HG03280 (cell line): ENCODE measurements around the gene SCYL1.
A peak's percentile ranks its signal among the peaks of the same experiment; 100 is the strongest.

Source experiments
- ATAC-seq: cut with Tn5 transposase; IDR thresholded peaks from one replicate; pipeline ENCODE4 v1.9.1; 2021; ENCODE audit warnings: mild to moderate bottlenecking, moderate library complexity; ENCODE audit not compliant: unreplicated experiment

SCYL1 gene

DNA sequence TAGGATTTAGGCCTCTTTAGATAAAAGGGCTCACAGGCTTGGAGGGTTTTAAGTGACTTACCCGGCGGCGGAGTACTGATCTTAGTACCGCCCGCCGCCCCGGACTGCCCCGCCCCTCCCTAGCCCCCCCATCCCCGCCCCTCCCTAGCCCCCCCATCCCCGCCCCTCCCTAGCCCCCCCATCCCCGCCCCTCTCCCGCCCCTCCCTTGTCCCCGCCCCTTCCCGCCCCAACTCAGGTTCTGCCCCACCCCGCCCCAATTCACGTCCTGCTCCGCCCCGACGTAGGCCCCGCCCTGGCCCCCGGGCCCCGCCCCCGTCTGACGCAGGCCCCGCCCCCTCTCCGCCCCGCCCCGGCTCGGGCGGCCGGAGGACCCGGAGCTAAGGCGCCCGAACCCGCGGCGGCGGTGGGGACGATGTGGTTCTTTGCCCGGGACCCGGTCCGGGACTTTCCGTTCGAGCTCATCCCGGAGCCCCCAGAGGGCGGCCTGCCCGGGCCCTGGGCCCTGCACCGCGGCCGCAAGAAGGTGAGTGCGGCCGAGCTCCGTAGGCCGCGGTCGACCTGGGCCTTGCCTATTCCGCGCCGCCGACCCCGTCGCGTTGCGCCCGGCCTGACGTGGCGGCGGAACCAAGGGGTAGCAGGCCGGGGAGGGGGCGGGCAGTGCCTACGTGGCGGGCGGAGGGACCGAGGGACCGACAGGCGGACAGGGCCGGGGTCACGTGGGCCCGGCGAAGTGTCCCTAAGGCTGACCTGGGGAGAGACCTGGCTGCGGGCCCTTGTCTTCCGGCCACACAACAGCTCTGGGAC, at the start of gene SCYL1:
Gene SCYL1 (plus strand): TSS at position 343 of the 805 bp plus-strand sequence. CDS start 71 bp downstream, at position 414.
- peak; percentile 66 for ATAC-seq

DNA sequence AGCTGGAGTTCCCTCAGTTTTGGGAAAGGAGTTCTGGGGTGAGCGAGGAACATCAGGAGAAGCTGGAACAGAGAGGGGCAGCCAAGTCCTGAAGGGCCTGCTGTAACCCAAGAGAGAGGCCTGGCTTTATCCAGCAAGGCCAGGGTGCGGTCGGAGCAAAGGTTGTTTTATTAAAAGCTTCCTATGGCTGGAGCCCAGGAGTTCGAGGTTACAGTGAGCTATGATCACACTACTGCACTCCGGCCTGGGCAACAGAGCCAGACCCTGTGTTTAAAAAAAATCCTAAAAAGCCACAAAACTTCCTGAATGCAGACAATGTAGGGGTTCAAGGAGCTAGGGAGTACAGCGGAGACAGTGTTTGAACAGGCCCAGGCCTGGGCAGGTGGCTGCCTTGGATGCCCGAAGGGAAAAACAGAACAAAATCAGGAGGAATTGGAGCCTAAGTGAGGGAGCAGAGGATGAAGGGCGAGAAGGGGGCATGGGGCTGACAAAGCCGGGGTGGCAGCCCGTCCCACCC, 48.2 kb upstream of the SCYL1 start:
- no peak for ATAC-seq

DNA sequence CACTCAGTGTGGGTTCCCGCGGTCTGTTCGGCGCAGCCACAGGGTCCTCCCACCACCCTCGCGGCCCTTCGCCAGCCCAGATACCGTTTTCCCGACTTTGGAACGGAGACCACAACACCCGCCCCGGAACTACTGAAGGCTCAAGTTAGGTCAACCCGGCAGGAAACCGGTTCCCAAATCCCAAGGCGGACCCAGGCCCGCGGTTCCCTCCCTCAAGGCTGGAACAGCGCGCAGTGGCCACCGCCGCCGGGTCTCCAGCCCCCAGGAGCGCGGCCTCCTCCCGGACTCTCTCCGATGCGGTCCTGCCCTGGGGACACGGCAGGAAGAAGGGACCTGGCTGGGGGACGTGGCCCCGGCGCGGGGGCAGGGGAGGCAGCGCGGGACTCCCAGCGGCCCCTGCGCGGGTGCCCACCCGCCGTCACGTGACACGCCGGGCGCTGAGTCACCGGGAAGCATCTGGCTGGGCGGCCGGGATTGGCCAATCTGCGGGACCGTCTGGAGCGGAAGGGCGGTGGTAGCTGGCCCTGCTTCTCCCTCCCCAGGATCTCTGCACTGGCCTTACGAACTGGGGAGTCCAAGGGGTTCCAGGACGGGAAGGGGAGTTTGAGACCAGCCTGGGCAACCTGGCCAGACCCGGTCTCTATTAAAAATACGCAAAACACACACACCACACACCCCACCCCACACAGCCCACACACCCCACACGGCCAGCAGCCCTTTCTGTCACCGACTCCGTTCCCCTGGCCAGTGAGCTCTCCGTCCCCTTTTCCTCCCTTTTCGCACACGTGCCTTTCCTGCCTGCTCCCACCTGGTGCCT, 47.5 kb upstream of the SCYL1 start:
- peak; percentile 86 for ATAC-seq

DNA sequence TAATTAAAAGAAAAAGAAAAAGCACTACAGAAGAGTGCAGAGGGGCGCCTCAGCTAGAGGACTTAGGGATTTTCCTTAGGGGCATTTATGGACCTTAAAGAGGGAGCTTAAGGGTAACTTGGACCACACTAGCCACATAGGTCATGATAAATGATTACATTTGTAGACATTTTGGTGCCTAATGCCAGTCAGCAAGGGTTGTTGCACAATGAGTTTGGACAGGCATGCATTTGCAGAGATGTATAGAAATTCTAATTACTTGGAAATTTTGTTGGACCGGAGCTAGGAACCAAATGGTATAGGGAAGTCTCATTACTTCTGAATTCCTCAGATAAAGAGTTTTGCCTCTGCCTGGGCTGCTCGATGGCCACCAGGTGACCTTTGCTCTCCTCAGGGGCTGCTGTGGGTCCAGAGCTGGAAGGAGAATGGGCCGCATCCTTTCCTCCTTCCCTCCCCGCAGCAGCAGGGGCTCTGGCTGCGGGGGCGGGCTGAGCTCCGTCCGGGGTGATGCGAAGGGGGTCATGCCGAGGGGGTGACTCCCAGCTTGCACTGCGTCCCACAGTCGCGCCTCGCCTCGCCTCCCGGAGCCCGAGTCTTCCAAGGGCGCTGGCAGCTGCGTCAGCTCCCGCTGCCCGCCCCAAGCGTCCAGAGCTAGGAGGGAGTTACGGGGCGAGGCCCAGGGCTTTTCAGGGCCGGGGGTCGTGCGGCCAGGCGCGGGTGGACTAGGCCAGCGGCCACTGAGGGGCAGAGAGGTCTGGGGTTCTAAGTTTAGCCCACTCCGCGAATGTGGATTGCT, 46.3 kb upstream of the SCYL1 start:
- no peak for ATAC-seq

DNA sequence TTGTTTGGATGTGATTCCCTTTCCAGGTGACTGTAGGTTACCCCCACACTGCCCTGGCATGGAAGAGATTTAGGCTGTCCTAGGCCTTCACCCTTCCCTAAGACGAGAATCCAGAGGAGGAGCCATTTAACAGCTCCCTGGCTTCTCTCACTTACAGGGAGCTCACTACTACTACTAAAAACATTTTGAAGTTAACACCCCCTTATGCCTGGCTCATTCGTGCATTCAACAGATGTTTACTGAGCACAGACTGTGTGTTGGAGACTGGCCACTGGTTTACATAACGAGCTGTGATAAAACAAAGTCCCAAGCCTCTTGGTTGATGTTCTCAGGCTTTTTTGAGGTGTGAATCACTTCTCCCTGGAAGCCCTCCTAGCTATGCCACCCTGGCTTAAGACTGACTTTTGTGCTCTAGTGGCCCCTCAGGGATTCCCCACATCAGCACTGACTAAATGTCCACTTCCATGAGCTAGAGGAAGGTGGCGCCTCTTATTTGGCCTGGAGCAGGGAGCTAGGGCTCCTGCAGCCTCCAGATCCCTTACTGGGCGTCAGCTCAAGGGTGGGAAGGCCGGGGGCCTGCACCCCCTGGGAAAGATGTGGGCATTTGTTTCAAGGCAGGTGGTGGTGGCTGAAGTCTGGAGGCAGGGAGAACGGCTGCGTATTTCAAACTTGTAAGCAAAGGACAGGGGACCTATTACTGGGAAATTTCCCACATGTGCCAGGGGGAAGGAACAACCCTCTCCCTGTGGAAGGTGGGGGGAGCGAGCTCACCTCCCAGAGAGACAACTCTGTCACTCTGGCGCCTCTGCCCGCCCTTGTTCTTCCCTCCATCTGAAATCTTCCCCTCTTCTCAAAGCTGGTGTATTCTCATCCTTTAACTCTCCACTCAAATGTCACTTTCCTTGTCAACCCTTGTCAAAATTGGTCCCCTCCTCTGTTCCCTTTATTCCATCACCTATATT, 45.4 kb upstream of the SCYL1 start:
- no peak for ATAC-seq

DNA sequence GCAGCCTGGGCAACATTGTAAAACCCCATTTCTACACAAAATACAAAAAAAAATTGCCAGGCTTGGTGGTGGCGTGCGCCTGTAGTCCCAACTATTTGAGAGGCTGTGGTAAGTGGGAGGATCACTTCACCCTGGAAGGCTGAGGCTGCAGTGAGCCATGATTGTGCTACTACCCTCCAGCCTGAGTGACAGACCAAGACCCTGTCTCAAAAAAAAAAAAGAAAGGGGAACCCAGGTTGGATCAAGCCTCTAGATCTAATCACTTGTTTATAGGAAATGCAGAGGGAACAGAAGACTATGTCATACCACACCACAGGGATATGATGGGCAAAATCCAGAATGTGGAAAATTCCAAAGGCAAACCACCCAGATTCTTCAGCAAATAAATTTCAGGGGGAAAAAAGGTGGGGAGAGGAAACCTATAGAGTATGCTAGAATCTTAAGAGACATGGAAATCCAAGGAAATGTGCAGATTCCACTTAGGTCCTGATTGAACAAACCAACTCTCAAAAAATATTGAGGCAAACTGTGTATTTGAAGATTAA, 42.5 kb upstream of the SCYL1 start:
- no peak for ATAC-seq

DNA sequence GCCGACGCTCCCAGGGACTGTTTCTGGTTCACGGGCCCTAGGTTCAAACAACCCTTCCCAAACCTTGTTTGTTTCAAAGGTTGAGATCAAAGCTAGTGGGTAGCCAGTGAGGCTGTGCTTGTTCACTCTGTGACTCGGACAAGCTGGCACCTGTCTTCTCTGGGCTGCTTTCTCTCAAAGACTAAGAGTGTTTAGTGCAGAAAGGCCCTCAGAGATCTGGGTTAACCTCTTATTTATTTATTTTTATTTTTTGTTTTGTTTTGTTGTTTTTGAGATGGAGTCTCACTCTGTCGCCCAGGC, 39.0 kb upstream of the SCYL1 start:
- no peak for ATAC-seq

DNA sequence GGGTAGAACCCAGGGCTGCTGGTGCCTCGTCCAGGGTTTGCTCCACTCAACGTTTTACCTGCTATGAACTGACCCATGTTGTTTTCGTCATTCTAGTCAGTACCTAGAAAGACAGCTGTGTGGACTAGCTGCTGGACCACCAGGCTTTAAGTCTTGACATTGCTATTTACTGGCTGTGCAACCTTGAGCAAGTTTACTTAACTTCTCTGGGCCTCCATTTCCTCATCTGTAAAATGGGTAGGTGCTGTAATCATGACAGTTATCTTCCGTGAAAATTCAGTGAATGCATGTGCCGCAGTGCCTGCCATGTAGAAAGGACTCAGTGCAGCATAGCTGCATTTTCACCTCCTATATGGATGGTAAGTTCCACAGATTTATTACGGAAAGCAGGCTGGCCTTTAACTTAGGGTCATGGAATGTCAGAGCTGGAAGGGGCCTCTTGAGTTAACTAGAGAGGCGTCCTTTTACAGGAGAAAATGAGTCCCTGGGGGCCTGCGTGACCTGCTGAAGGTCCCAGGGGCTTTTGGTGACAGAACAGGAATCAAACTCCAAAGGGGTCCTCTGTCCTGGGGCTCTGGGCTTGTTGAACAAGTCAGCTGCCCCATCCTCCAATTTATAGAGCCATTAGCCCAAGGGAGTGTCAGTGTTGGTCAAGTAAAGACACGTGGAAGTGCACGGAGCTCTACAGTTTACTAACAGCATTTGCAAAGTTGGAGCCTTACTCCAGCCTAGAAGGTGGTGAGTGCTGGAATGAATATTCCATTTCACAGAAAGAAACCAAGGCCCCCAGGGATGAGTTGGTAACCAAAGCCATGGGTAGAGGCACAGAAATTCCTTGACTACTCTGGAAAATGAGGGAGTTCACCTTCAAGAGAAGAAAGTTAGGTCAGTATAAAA, 38.1 kb upstream of the SCYL1 start:
- ATAC-seq = no peak

DNA sequence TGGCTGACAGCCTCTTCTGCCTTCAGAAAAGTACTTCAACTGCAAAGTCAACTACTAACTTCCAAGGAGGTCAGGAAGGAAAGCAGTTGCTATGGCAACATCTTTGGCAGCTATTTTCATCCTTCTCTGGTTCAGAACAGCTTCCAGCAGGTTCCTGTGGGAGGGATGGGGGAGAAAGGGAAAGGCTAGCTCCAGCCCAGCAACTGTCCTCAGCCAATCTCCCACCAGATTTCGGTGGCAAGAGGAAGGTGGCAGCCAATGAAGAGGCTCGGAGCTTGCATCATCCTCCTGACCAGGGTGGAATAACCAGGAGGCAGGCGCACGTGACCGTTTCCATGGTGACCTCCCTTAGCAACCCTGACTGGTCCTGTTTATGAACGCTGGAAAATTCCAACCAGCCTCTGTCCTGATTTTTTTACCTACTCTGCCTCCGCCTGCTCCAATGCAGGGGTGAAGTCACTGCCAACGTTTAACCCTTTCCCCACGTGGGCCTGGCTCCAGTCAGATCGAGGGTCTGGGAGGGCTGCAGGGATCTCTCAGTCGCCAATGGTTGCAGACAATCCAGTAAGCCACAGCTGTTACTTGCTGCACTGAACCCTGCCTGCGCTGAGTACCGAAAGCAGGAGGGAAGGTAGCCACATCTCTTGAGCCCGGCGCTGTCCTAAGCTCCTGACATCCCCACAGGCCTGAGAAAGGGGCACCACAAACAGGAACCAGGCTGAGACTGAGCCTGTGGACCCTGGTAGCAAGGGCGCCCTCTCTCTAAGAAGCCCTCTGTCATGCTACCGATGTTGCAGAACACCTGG, 37.2 kb upstream of the SCYL1 start:
- no peak for ATAC-seq

DNA sequence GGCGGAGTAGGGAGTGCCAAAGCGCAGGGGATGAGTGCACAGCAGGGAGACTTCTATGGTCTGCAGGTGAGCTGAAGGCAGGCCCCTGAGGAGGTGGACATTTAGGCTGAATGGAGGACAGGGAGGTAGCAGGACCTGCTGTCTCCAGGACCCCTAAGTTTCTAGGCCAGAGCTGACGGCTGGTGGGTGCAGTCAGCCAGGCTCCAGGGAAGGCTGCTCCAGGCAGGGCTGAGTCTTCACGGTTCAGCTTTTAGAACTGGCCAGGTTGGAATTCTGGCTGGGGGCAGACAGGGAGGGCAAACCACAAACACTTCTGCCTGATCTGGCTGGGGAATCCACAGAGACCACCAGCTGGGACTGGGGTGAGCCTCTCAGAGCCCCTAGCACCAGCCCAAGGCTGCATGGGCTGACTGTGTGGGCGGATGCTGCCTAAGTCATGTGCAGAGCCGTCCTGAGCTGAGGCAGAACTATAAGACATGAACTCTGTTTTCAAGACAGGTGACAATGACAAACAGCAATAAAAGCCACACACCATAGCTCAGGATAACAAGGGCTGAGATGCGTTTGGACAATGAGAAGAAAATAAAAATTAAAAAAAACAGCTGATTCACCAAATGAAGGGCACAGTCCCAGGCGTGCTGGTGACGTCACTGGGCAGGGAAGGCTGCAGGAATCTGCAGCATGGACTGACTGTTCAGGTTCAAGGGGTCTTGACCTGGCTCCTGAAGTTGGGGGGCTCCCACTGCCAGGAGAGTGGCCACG, 36.4 kb upstream of the SCYL1 start:
- ATAC-seq = no peak

DNA sequence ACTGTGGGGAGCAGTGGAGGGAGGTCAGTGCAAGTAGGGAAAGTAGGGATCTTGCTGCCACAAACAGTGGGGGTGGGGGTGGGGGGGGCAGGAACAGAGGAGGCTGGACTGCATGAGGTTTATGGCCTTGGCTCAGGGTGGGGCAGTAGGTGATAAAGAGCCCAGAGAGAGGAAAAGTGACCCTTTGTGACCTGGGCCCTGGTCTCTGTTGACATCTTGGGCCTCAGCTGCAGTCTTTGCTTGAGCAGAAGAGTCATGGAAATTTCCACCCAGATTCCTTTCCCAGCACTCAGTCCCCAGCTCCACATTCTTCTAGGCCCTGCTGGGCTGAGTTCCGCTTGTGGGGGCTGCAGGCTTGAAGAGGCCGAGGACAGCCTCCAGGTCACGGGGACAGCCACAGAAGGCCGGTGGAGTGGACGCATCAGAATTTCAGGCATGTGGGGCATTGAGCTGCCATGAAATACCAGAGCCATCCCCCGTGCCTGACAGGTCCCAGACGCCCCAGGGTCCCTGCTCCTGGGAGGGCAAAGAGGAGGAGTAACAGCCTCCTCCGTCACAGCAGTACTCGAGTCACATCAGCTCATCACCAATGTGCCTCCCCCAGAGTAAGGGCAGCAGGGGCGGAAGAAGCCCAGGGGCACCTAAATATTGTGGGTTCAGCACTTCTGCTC, 35.7 kb upstream of the SCYL1 start:
- ATAC-seq = no peak

DNA sequence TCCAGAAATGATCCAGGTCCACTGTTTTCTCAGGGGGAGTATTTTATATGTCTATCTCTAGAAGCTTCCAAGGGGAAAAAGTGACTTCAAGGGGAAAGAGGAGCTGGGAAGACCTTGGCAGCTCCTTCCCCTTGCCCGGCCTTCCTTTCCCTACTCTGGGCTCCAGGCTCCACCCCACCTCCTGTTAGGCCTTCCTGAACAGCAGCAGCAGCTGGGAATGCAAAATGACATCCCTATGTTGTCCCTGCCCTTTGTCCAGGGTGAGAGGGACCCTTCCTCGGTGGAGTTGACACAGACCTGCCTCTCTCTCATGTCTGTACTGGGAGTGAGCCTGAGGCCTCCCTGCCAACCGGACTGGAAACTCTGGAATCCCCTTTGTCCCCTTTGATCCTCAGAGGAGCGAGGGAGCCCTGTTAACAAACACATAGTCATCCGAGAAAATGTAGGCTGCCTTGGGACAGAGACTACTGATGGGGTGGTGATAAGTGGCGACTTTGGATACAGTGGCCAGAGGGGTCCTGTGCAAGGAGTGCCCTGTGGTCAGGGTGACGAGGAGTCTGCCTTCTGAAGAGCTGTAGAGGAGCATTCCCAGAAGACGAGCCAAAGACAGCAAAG, 35.1 kb upstream of the SCYL1 start:
- no peak for ATAC-seq

DNA sequence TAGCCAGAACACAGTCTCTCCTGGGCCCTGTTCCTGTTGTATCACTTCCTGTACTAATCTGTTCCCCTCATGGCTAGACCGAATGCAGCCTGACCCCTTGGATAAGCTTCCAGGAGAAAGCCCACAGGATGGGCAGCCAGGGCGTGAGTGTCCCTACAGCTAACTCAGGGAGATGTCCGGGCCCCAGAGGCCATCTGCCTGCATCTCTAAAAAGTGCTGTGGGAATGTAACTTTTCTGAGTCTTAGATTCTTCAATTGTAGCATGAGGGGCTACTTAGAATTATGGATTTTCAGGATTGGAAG, 33.8 kb upstream of the SCYL1 start:
- no peak for ATAC-seq

DNA sequence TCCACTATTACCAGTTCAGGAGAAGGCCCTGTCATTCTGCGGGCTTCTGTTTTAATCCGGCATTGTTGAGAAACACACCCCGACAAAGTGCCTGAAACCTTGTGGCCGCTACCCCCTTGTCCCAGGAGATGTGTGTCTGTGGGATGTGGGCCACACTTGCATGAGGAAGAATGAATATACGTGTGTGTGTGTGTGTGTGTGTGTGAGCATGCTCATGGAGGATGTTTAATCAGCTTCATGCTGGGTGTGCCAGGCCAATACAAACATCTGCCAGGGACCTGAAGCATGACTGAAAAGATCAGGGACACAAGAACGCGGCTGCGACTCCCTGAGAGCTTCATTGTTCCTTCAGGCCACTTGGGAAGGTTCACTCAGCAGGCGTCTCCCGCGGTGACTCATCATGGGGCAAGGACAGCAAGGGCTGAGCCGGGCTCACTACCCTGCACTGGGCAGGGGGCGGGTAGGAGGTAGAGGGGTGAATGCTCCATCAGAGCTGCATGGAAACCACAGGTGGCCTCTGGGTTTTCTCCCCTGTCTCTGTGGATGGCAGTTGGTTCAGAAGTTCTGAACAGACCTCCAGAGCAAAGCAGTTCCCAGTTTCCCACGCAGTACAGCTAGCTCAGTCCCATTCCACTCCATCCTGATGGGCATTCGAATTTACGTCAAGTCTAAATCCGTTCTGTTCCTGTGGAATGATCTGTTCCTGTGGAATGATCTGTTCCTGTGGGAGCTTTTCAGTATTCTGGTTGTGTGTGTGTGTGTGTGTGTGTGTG, 33.1 kb upstream of the SCYL1 start:
- ATAC-seq = no peak

DNA sequence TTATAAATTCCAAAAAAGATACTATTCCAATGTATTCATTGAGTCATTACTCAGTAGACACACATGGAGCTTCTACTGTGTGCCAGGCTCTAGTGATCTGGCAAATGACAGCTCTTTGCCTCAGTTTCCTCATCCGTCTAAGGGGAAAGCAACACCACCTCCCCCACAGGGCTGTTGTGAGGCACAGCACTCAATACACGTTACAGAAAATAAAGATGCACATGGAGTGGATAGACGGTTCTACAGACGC, 32.6 kb upstream of the SCYL1 start:
- no peak for ATAC-seq
